Measurements from ENCODE around the gene OVOL3.

- TF ChIP-seq CTCF (conservative IDR thresholded peaks at IDR 0.05) (no peak), EZH2 (IDR thresholded peaks at IDR 0.05; ENCODE audit: low read depth) (no peak)
These were observed 5.3 kb downstream of the OVOL3 start for GRCh38 chr19:36116344-36116637.
